NCI-H345 (cell line): ENCODE data around the gene IGF1R.

ENCODE experiments used
- DNase-seq: peaks from one replicate; lab custom pipeline; 2025; lab: John Stamatoyannopoulos, UW

The IGF1R gene

DNA sequence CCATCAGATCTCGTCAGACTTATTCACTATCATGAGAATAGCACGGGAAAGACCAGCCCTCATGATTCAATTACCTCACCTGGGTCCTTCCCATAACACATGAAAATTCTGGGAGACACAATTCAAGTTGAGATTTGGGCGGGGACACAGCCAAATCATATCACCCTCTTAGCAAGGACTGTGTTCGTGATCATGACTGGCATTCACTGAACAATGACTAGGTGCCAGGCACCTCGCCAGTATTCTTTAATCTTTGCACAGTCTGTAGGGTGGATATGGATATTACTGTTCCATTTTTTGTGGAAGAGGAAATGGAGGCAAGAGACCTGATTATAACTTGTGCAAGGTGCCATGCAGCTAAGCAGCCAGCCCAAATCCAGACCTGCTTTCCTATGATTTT, 77.5 kb downstream of the IGF1R start:
- no peak for DNase-seq

DNA sequence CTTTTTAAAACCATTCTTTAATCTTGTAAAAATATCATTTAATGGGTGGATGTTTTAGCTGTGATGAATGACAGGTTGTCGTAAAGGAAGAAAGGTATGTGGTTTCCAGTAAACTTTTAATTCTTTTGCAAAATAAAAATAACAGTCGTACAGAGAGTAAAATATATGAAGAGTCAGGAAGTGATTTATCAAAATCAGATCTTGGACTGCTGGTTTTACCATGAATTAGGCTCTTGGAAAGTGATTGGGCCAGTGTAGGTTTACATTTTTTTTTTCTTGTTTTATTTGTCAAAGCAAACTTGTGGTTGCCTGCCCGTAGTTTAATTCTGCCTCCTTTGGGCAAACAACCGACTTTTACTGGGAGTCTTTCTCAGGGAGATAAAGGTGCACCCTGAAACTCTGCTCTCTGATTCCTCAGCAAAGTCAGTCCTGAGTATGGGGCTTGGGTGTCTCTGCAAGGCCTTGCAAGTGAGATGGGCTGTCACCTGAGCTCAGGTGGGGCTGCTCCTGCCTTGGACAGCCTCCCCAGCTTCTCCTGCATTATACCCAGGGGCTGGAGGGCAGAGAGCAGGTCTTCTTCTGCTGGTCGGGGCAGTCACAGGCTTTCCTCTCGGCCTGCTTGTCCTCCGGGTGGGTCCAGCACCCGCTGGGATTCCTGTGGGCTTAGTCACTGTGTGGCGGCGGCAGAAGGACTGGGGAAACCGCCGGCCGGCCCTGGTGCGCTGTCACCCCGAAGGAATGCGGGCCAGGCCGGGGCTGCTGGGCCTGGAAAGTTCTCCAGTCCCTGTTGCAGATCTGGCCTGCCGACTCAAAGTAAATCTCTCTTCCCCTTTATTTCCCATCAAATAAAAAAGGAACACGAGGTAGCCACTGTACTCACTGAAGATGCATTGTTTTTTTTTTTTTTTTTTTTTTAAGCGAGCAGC, 79.0 kb downstream of the IGF1R start:
- no peak for DNase-seq

DNA sequence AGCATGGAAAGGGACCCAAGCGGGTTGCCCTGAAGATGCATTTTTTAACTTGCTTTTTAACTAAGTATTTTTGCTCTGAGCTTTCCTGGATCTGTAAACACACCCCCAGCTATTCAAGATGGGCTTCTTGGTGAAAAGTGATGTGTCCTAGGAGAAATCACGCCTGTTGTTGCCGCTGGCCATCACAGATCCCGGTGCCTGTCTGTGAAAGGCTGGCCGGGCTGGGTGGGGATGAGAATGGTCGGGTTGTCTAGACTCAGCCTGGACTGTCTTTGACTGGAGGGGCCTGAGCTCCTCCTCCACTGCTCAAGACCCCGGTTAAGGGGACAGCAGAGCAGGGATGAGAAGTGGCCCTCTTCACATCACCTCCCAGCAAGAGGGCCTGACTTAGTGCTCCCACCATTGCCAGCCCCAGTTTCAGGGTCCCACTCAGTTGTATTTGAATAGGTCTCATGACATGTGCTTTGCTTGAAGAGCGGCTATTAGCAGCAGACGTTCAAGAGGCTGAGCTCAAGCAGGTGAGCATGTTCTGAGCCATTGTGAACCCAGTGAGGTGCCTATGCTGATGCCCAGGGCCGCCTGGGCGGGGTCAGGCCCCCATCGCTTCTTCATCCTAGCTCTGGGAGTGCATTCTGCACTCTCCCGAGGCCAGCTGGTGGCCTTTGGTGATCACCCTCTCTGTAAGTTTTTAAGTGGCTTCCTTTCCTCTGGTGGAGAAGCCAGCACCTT, 79.9 kb downstream of the IGF1R start:
- DNase-seq: no peak

DNA sequence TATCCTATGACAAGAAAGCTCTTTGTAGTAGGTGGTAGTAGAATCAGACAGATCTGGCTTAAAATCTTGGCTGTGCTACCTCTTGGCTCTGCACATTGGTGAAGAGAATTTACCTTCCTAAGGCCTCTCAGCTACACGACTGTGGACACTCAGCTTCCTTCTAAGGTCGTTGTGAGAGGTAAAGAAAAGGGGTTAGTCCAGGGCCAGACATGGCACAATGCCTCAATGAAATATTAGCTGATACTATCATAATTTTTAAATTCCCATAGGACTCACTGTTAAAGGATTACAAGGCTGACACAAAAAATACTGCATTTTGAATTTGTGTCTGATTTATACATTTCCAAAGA, 80.4 kb downstream of the IGF1R start:
- DNase-seq: no peak

DNA sequence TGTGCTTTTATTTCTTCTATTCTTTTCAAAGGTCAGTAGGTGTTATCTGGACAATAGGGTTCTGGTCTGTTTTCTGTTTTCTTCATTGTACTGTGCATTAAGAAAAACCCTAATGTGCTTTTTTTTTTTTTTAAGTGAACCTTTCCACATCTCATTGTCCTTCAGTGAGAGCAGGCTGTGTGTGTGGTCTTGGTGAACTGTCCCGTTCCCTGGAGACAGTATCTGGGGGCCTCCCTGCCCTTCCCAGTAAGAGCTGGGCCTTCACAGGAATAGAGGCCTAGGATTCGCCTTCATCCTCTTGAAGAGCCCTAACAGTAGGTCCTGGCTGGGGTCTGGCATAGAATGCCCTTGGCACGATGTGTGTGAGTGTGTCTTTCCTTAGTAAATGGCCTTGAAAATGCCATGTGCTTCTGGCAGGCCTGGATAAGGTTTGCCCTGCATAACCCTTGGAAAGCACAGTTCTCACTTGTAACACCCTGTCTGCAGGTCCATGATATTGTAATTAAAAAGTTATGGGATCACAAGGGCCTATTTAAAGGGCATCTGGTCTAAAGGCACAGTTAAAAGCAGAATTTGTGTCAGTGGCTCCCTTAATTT, 81.2 kb downstream of the IGF1R start:
- no peak for DNase-seq

- no peak for DNase-seq
Measured at GRCh38 chr15:98730860-98731711, 82.7 kb downstream of the IGF1R start.

DNA sequence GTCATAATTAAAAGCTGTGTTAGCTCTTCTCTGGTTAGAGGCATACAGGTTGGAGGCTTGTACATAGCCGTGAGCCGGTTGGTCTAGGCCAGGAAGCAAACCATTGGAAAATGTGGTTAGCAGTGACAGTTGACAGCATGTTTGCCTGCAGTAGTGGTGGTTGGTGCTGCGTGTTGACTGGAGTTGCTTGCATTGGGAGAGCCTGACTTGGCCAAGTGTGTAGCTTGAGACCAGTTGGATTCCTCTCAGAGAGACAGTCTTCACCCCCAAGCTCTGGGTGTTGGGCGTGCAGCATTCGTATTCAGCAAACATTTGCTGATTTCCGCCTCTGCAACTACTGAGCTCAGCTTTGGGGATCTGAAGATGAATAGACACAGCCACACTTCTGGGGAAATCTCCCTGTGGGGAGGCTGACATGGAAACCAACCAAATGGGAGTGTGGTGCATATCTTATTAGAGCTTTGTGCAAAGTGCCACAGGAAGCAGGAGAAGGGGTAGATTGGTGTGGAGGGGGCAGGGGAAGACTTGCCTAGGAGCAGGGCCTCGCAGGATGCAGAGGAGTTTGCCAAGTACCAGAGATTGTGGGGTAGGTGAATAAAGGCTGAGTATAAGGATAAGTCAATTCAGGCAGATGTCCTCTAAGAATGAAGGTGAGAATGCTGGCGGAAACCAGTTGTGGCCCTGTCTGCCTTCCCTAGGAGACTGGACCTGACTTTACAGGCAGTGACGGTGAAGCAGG, 83.5 kb downstream of the IGF1R start:
- DNase-seq: no peak

DNA sequence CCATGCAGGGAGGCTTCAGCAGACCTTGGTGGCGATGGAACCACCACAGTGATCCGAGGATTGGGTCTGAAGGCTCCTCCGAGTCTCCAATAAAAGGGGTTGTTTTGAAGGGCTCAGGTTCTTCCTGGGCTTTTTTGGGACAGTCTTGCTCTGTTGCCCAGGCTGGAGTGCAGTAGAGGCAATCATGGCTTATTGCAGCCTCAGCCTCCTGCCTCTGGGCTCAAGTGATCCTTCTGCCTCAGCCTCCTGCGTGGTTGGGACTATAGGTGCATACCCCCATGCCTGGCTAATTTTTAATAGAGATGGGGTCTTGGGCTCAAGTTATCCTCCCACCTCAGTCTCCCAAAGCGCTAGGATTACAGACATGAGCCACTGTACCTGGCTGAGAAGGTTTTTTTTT, 84.8 kb downstream of the IGF1R start:
- DNase-seq: no peak

GRCh38 chr15:98734466-98735199, 86.3 kb downstream of the IGF1R start:
- DNase-seq: no peak

DNA sequence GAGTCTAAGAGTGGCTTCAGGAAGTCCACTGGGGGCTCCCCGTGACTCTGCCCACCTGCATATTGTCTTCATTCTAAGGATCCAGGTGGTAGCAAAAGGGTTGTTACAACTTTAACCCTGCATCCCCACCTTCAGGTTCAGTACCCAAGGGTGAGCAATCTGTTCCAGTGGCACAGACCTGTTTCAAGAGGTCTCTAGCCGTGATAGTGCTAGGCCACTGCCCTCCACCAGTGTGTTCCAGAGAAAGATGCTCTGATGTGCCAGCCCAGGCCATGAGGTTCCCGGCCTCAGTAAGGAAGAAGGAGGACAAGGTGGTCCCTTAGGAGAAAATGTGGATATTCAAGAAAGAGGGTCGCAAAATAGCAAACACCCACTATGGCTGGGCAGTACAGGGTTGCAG, 87.0 kb downstream of the IGF1R start:
- DNase-seq: no peak

DNA sequence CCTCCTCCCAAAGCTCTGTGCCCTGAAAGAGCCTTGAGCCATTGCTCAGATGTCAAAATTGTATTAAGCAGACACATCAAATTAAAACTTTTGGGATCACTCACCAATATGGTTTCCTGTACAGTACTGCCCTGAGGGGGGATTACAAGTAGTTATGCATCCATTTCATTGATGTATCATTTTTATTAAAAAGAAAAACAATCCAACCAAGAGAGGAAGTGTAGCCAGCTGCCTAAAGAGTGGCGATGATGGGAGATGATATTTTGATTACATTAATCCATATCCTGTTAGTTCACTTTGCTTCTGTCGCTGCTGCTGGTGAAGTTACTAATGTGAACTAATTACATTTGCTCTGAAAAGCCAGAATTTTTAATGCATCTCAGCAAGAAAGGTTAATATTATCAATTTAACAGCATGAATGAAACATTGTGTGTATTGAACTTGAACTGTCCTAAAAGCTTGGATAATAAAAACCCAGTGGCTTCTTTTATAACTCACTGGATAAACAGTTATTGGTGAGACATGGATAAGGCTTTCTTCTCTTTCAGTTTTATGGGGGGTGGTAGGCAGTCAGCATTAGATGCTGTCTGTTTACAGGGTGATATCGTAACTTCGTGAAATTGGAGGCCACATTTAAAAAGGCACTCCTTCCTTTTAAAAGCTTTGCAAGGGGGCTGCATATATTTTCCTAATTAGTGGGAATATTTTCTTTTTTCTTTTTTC, 87.7 kb downstream of the IGF1R start:
- no peak for DNase-seq

GRCh38 chr15:98737159-98737558, 88.8 kb downstream of the IGF1R start:
- no peak for DNase-seq

- DNase-seq: no peak
Measured at GRCh38 chr15:98737721-98738120, 89.4 kb downstream of the IGF1R start.

DNA sequence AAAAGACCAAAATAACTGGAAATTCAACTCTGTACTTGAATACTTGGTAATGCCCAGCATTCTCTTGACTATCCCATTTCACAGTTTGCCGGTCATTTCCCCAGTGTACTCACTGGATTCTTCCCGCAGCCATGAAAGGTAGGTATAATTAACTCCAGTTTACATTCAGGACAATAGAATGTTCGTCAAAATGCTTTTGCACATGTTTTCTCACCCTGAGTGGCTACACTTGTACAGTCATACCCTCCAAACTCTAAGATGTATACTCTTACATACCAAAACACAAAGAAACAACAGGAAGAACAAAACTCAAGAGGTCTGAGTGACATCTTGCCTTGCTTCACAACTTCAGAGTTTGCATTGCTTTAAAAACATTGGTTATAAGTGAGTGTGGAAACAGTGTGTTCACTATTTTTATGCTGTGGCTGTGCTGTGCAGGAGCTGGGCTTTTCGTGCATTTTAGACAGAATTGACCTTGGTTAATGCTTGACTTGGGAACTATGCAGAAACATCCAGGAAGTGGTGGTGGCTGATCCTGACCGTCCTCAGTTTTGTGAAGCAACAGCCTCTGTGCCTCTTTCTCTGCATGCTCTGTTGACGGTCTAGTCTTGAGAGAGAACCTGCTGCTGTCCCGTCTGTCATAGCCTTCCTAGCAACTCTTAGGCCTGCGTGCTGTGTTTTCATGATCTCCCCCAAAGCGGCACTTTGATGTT, 90.5 kb downstream of the IGF1R start:
- no peak for DNase-seq

- no peak for DNase-seq
Measured at GRCh38 chr15:98740295-98740694, 92.0 kb downstream of the IGF1R start.

DNA sequence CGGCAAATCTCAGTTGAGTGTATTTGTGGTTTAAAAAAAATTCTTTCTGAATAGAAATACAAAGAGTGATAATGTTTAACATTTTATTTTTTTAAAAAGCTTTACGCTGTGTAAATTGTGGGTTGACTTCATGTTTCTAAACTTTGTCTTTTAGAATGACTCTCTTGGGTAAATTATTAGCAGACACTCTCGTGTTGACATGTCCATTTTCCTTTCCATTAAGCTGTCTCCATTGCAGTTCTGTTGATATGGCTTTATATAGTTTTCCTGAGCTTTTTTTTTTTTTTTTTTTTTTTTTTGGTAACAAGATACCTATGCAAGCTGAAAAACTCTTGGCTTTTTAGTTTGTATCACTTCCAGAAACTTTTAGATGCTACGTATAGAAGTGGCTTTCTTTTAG, 92.6 kb downstream of the IGF1R start:
- no peak for DNase-seq

DNA sequence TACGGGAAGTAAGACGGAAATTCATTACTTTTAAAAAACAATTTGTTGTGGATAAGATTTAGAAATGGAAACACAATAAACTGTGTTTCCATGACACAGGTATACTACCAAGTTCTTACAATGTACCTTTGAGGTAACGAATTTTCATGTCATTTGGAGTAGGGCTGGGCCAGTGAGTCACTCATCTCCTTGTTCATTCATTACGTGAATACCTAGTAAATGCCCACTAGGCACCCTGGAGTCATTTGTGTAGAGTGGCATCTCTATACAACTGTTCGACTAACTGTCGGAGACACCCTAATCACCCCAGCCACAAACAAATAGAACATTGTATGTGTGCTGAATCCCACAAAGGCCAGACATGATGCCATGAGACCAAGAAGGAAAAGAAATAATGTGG, 94.8 kb downstream of the IGF1R start:
- no peak for DNase-seq

GRCh38 chr15:98744506-98744905, 96.2 kb downstream of the IGF1R start:
- no peak for DNase-seq

DNA sequence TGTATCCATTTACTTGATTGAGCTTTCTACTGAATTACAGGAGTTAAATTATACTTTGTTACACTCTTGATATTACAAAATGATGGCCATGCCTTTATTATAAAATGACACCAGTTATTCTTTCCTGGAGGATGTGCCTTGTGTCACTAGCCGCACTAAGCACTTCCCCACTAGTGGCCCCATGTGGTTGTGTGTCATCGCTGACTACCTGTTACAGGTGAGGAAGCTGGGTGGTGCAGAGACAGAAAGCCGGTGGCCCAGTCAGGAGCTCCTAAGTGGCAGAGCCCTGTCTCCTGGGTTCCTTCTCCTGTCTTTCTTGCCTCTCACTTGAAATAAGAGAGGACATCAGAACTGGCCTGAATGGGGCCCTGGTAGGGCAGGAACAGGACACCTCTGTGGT, 96.8 kb downstream of the IGF1R start:
- no peak for DNase-seq
